HepG2 (cell line): ENCODE results near the gene FRMD4A. TPM values are rescaled to one million over a fixed set of nuclear protein-coding genes. Genes with fewer than 3 reads are reported as not detected.

Source experiments
- ATAC-seq: fragments of 200-7000 bp; cut with Tn5 transposase; 3 replicates; pipeline ENCODE4 v1.9.1; 2020; ENCODE audit warnings: mild to moderate bottlenecking, moderate library complexity
- BruUV-seq: library from RNA; stranded (reverse); fragments of 400-500 nt; replicated peaks from 2 replicates; lab custom pipeline; 2021; lab: Mats Ljungman, UMichigan
- CTCF ChIA-PET: fragments of 300-600 bp; formaldehyde crosslinking; extraction: SDS; loops from one replicate; lab custom pipeline; 2021; ENCODE audit warnings: low total read pairs, inconsistent platforms, low intra/inter-chr PET ratio; lab: Yijun Ruan, JAX
- POLR2A ChIA-PET: fragments of 350-600 bp; sonication (Branson Sonifier 250); formaldehyde crosslinking; loops from one replicate; lab custom pipeline; 2020; ENCODE audit warnings: antibody characterized with exemption, inconsistent platforms; lab: Yijun Ruan, JAX
- DNase-seq: peaks from one replicate; pipeline ENCODE4 v3.0.0-alpha.2; 2015; ENCODE audit warnings: low spot score
- FAIRE-seq: peaks from 3 replicates; lab custom pipeline; 2011; peaks lifted over from hg19 to GRCh38; lab: Jason Lieb, UNC
- H2AFZ ChIP-seq: one replicate; pipeline ENCODE4 v1.6.1; 2011; ENCODE audit warnings: low read length, inconsistent platforms
- H3K27ac ChIP-seq: fragments of 300-600 bp; 3 replicates; pipeline ENCODE4 v1.8.0; 2011; ENCODE audit warnings: mixed run types, mild to moderate bottlenecking, mixed read lengths, low read length, inconsistent platforms; ENCODE audit not compliant: insufficient read depth; ENCODE audit errors: extremely low read length
- H3K27me3 ChIP-seq, 2 experiments: fragments of 200-600 bp in 1 of 2; 2 replicates in 1 of 2; 3 replicates in 1 of 2; pipeline versions ENCODE4 v1.6.0 to v1.8.0; 2011; ENCODE audit warnings: low read length in 2 of 2, mild to moderate bottlenecking in 2 of 2, moderate library complexity in 2 of 2, inconsistent platforms in 1 of 2; ENCODE audit not compliant: insufficient read depth in 2 of 2, control insufficient read depth in 1 of 2
- H3K36me3 ChIP-seq, 2 experiments: fragments of 200-600 bp in 1 of 2; replicated peaks in 1 of 2; 2 replicates in 1 of 2; 3 replicates in 1 of 2; pipeline versions ENCODE4 v1.5.1 to v1.8.0; 2011; ENCODE audit warnings: low read length in 2 of 2, inconsistent platforms in 1 of 2; ENCODE audit not compliant: insufficient read depth in 2 of 2, control insufficient read depth in 1 of 2
- H3K4me1 ChIP-seq: 2 replicates; pipeline ENCODE4 v1.5.1; 2012; ENCODE audit warnings: low read length, inconsistent platforms; ENCODE audit not compliant: insufficient read depth
- H3K4me2 ChIP-seq: 2 replicates; pipeline ENCODE4 v1.6.0; 2011; ENCODE audit warnings: low read depth, low read length, inconsistent platforms
- H3K4me3 ChIP-seq, 3 experiments: fragments of 200-600 bp in 1 of 3; sonication (generic), shearing (Covaris generic) in 1 of 3; replicated peaks in 1 of 3; 2 replicates each; pipeline ENCODE4 v1.5.1; 2011 to 2016; ENCODE audit warnings: low read length in 3 of 3, inconsistent platforms in 2 of 3, low read depth in 2 of 3, mild to moderate bottlenecking in 2 of 3, control low read depth in 1 of 3, mixed read lengths in 1 of 3; ENCODE audit not compliant: insufficient read depth in 1 of 3
- H3K79me2 ChIP-seq: one replicate; pipeline ENCODE4 v1.6.1; 2011; ENCODE audit warnings: low read length, inconsistent platforms; ENCODE audit not compliant: insufficient read depth
- H3K9ac ChIP-seq: 2 replicates; pipeline ENCODE4 v1.6.0; 2011; ENCODE audit warnings: mild to moderate bottlenecking, low read depth, low read length, inconsistent platforms; ENCODE audit not compliant: insufficient read depth
- H3K9me3 ChIP-seq: 2 replicates; pipeline ENCODE4 v1.5.1; 2012; ENCODE audit warnings: mild to moderate bottlenecking, low read length
- H4K20me1 ChIP-seq: 2 replicates; pipeline ENCODE4 v1.6.0; 2011; ENCODE audit warnings: inconsistent platforms, mild to moderate bottlenecking, low read length, moderate library complexity; ENCODE audit not compliant: insufficient read depth
- CEBPB ChIP-seq: IDR thresholded peaks from 2 replicates; pipeline ENCODE4 v1.6.1; 2011; ENCODE audit warnings: low read depth, low read length, improper control_type of control experiment, borderline replicate concordance
- FOXJ3 ChIP-seq: sonication (generic); formaldehyde crosslinking; IDR thresholded peaks from 2 replicates; pipeline ENCODE4 v1.4.0; 2020; ENCODE audit warnings: missing genetic modification reagents, mild to moderate bottlenecking, borderline replicate concordance
- MBNL3 ChIP-seq: fragments of 250-450 bp; sonication (Bioruptor Pico); conservative IDR thresholded peaks from 2 replicates; pipeline ENCODE4 v1.8.0; 2022; ENCODE audit warnings: mild to moderate bottlenecking, inconsistent platforms
- NFYC ChIP-seq: IDR thresholded peaks from 2 replicates; pipeline ENCODE4 v1.6.1; 2016; ENCODE audit warnings: missing genetic modification reagents, missing compliant biosample characterization
- POLR2G ChIP-seq: fragments of 200-400 bp; formaldehyde crosslinking; IDR thresholded peaks from 2 replicates; pipeline ENCODE4 v1.6.1; 2018; ENCODE audit warnings: mild to moderate bottlenecking, low read depth, low read length, moderate library complexity
- SIX1 ChIP-seq: sonication (generic); formaldehyde crosslinking; IDR thresholded peaks from 2 replicates; pipeline ENCODE4 v1.4.0; 2020; ENCODE audit warnings: missing genetic modification reagents, borderline replicate concordance
- ZBTB38 ChIP-seq: sonication (generic); formaldehyde crosslinking; IDR thresholded peaks from 2 replicates; pipeline ENCODE4 v1.5.1; 2020; ENCODE audit warnings: mild to moderate bottlenecking, missing genetic modification reagents
- ZC3H4 ChIP-seq: sonication (generic); formaldehyde crosslinking; IDR thresholded peaks from 2 replicates; pipeline ENCODE4 v1.4.0; 2020; ENCODE audit warnings: missing genetic modification reagents, borderline replicate concordance
- ZNF678 ChIP-seq: sonication (generic); formaldehyde crosslinking; IDR thresholded peaks from 2 replicates; pipeline ENCODE4 v1.4.0; 2020; ENCODE audit warnings: mild to moderate bottlenecking, missing genetic modification reagents
- ZNF703 ChIP-seq: sonication (generic); formaldehyde crosslinking; IDR thresholded peaks from 2 replicates; pipeline ENCODE4 v1.5.1; 2020; ENCODE audit warnings: missing genetic modification reagents, mild to moderate bottlenecking, moderate library complexity, borderline replicate concordance
- ZNF891 ChIP-seq: sonication (generic); formaldehyde crosslinking; IDR thresholded peaks from 2 replicates; pipeline ENCODE4 v1.5.0; 2020; ENCODE audit warnings: mild to moderate bottlenecking, missing genetic modification reagents
- ZSCAN31 ChIP-seq: sonication (generic); formaldehyde crosslinking; IDR thresholded peaks from 2 replicates; pipeline ENCODE4 v1.5.0; 2020; ENCODE audit warnings: low read depth, mild to moderate bottlenecking, missing genetic modification reagents
- WGBS: methylation state at CpG from one replicate; pipeline ENCODE4 v1.1.6; 2017; ENCODE audit warnings: low lambda C conversion rate; 5-methylcytosine and 5-hydroxymethylcytosine counted together
- in situ Hi-C: cut with HindIII; loops from 2 replicates; pipeline ENCODE4 v1.10.0; 2017; ENCODE audit warnings: low pct_unique_long_range_greater_than_20kb; ENCODE audit not compliant: extremely low pct_ligation_motif_present
- intact Hi-C: fragments of 100-400 bp; cut with micrococcal nuclease; formaldehyde crosslinking; loops from one replicate; pipeline ENCODE4 v1.10.0; 2022; ENCODE audit not compliant: unreplicated experiment
- polyA plus RNA-seq, 8 experiments: library from polyadenylated mRNA; depleted of rRNA in 3 of 8; stranded (reverse) in 7 of 8; unstranded in 1 of 8; fragments of >200 nt; fragmentation: Illumina TruSeq in 4 of 8; extraction: Trizol in 4 of 8; gene quantifications; 2 replicates each; pipeline versions ENCODE4 v1.2.1 to v1.2.3, GENCODE V29; 2011 to 2016; ENCODE audit warnings: low read depth in 4 of 8, missing spikeins in 1 of 8, mixed read lengths in 1 of 8; ENCODE audit not compliant: insufficient read depth in 1 of 8
- total RNA-seq, 5 experiments: library from RNA; depleted of rRNA; stranded (reverse); fragments of >200 nt; fragmentation: Illumina TruSeq; extraction: Trizol; gene quantifications; 2 replicates each; pipeline ENCODE4 v1.2.3, GENCODE V29; 2016; ENCODE audit warnings: low read depth in 1 of 5
- TF ChIP-seq, protein P1 (sequence below): sonication (generic); formaldehyde crosslinking; IDR thresholded peaks from 2 replicates; pipeline ENCODE4 v1.4.0; 2020; ENCODE audit warnings: missing genetic modification reagents
- TF ChIP-seq, protein P2 (sequence below): sonication (generic); formaldehyde crosslinking; IDR thresholded peaks from 2 replicates; pipeline ENCODE4 v1.8.1; 2023; ENCODE audit warnings: missing genetic modification reagents, mild to moderate bottlenecking, borderline replicate concordance
- TF ChIP-seq, protein P3 (sequence below): IDR thresholded peaks from 2 replicates; pipeline ENCODE4 v1.6.1; 2018; ENCODE audit warnings: missing genetic modification reagents
- TF ChIP-seq, protein P4 (sequence below): IDR thresholded peaks from 2 replicates; pipeline ENCODE4 v1.6.1; 2016; ENCODE audit warnings: low read depth, control low read depth
- TF ChIP-seq, protein P5 (sequence below), 2 experiments: sonication (generic) in 1 of 2; formaldehyde crosslinking in 1 of 2; IDR thresholded peaks; 2 replicates each; pipeline versions ENCODE4 v1.4.0 to v1.6.1; 2018 to 2020; ENCODE audit warnings: missing genetic modification reagents in 2 of 2, borderline replicate concordance in 1 of 2, low read depth in 1 of 2, mild to moderate bottlenecking in 1 of 2, missing biosample characterization in 1 of 2

The FRMD4A gene
- total and polyA plus RNA-seq, 2 of the 13 experiments (the other 11 are each of a cell fraction or from before 2014, with no cell fraction given) = 0.09 to 0.26 TPM

DNA sequence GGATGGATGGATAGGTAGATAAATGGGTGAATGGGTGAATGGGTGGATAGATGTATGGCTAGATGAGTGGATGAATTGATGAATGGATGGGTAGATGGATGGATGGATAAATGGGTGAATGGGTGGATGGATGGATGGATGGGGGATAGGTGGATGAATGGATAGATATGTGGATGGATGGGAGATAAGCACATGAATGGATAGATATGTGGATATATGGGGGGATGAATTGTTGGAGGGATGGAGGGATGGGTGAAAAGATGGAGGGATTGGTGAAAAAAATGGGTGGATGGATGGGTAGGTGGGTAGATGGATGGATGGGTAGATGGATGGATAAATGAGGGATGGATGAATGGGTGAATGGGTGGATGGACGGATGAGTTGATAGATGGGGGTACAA lies 196.4 kb downstream of the FRMD4A start:
- H3K9ac ChIP-seq = no peak overlapping the region
- H3K79me2 ChIP-seq = no peaks in the 10 kb centered on the region
- no peak for TF ChIP-seq ZNF891 (CRISPR knock-in tag)
- TF ChIP-seq, protein P1, sequence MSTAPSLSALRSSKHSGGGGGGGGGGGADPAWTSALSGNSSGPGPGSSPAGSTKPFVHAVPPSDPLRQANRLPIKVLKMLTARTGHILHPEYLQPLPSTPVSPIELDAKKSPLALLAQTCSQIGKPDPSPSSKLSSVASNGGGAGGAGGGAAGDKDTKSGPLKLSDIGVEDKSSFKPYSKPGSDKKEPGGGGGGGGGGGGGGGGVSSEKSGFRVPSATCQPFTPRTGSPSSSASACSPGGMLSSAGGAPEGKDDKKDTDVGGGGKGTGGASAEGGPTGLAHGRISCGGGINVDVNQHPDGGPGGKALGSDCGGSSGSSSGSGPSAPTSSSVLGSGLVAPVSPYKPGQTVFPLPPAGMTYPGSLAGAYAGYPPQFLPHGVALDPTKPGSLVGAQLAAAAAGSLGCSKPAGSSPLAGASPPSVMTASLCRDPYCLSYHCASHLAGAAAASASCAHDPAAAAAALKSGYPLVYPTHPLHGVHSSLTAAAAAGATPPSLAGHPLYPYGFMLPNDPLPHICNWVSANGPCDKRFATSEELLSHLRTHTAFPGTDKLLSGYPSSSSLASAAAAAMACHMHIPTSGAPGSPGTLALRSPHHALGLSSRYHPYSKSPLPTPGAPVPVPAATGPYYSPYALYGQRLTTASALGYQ (CRISPR knock-in tag) = no peak
- TF ChIP-seq ZBTB38 (CRISPR knock-in tag) = no peak
- TF ChIP-seq SIX1 (CRISPR knock-in tag) = no peak
- TF ChIP-seq MBNL3 (CRISPR knock-in tag) = no peak
- TF ChIP-seq CEBPB = no peak
- TF ChIP-seq, protein P2, sequence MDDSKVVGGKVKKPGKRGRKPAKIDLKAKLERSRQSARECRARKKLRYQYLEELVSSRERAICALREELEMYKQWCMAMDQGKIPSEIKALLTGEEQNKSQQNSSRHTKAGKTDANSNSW (CRISPR knock-in tag) = no peak
- no peak for TF ChIP-seq ZC3H4 (CRISPR knock-in tag)
- TF ChIP-seq POLR2G = no peak
- TF ChIP-seq NFYC = no peak
- TF ChIP-seq, protein P3, sequence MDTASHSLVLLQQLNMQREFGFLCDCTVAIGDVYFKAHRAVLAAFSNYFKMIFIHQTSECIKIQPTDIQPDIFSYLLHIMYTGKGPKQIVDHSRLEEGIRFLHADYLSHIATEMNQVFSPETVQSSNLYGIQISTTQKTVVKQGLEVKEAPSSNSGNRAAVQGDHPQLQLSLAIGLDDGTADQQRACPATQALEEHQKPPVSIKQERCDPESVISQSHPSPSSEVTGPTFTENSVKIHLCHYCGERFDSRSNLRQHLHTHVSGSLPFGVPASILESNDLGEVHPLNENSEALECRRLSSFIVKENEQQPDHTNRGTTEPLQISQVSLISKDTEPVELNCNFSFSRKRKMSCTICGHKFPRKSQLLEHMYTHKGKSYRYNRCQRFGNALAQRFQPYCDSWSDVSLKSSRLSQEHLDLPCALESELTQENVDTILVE (CRISPR knock-in tag) = no peak
- no peak for TF ChIP-seq ZNF703 (CRISPR knock-in tag)
- TF ChIP-seq, protein P4, sequence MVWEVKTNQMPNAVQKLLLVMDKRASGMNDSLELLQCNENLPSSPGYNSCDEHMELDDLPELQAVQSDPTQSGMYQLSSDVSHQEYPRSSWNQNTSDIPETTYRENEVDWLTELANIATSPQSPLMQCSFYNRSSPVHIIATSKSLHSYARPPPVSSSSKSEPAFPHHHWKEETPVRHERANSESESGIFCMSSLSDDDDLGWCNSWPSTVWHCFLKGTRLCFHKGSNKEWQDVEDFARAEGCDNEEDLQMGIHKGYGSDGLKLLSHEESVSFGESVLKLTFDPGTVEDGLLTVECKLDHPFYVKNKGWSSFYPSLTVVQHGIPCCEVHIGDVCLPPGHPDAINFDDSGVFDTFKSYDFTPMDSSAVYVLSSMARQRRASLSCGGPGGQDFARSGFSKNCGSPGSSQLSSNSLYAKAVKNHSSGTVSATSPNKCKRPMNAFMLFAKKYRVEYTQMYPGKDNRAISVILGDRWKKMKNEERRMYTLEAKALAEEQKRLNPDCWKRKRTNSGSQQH (CRISPR knock-in tag) = no peak
- TF ChIP-seq FOXJ3 = no peak
- TF ChIP-seq, protein P5, sequence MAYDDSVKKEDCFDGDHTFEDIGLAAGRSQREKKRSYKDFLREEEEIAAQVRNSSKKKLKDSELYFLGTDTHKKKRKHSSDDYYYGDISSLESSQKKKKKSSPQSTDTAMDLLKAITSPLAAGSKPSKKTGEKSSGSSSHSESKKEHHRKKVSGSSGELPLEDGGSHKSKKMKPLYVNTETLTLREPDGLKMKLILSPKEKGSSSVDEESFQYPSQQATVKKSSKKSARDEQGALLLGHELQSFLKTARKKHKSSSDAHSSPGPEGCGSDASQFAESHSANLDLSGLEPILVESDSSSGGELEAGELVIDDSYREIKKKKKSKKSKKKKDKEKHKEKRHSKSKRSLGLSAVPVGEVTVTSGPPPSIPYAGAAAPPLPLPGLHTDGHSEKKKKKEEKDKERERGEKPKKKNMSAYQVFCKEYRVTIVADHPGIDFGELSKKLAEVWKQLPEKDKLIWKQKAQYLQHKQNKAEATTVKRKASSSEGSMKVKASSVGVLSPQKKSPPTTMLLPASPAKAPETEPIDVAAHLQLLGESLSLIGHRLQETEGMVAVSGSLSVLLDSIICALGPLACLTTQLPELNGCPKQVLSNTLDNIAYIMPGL (CRISPR knock-in tag; IDR thresholded peaks at IDR 0.05; ENCODE audit: borderline replicate concordance in 1 of 2, low read depth in 1 of 2) = no peak
- TF ChIP-seq ZSCAN31 (CRISPR knock-in tag) = no peak
- TF ChIP-seq ZNF678 = no peak
- H2AFZ ChIP-seq = no peak overlapping the region
- in situ Hi-C loops = no loop called here
- no peaks in the 10 kb centered on the region for H3K4me1 ChIP-seq
- peaks cover 0 to 9% of the 10 kb centered on the region in 2 experiments; a peak in 3 of 5 replicates for H3K27me3 ChIP-seq
- intact Hi-C loops = no loop called here
- no TSS peak for BruUV-seq
- POLR2A ChIA-PET = no interaction called here
- ATAC-seq (no peak), FAIRE-seq (no peak), DNase-seq (no peak)
- H3K36me3 ChIP-seq = no peaks in the 10 kb centered on the region
- H3K4me3 ChIP-seq = no peak overlapping the region
- H3K9me3 ChIP-seq = no peaks in the 10 kb centered on the region
- no peaks in the 10 kb centered on the region for H4K20me1 ChIP-seq
- 0% methylated on average over 1 of the region's 1 CpG for WGBS
- no peak overlapping the region for H3K27ac ChIP-seq
- no peak overlapping the region for H3K4me2 ChIP-seq
- CTCF ChIA-PET = no interaction called here
